ENCODE measurements around the gene ANP32A. TPM values are rescaled to one million over a fixed set of nuclear protein-coding genes. Genes with fewer than 3 reads are reported as not detected.
"Not testable (repeated sequence)": the region's sequence is repeated elsewhere in the genome, so short reads cannot be mapped to it uniquely, and the experiment has no call there.

ANP32A gene
- total RNA-seq, 2 experiments from 2014 or later, result 219 to 286 TPM

DNA sequence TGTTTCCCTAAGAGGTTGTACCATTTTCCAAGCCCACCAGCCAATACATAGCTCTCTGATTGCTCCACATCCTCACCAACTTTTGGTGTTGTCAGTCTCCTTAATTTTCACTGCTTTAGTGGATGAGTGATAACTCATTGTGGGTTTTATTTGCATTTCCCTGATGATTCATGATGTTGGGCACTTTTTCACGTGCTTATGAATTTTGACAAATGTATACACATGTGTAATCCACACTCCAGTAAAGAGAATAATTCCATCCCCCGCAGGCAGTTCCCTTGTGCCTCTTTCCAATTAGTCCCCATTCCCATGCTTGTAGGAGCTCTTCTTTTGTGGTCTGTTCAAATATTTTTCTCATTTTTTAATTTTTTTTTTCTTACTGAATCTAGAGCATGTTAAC lies 52.4 kb downstream of the ANP32A start:
- H3K9me3 Mint-ChIP-seq, result no peaks in the 10 kb centered on the region

DNA sequence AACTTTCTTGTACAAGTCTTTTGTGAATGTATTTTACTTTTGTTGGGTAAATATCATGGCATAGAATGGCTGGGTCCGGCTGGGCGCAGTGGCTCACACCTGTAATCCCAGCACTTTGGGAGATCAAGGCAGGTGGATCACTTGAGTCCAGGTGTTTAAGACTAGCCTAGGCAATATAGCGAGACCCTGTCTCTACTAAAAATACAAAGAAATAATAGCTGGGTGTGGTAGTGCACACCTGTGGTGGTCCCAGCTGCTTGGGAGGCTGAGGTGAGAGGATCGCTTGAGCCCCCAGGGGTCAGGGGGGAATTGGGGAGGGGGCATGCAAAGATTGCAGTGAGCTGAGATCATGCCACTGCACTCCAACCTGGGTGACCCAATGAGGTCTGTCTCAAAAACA lies 52.9 kb downstream of the ANP32A start:
- H3K4me1 Mint-ChIP-seq, result no peaks in the 10 kb centered on the region
- no peaks in the 10 kb centered on the region for H3K36me3 Mint-ChIP-seq (ENCODE audit: low read depth)
- no peak overlapping the region for H3K4me3 Mint-ChIP-seq
- H3K27ac Mint-ChIP-seq, result no peak overlapping the region
- no peaks in the 10 kb centered on the region for H3K9me3 Mint-ChIP-seq
- peaks cover 21% of the 10 kb centered on the region for H3K27me3 Mint-ChIP-seq
- POLR2A ChIA-PET, result no interaction called here
- DNase-seq, result no peak
- CTCF ChIA-PET, result no interaction called here

More for the DNA sequence above, 52.4 kb downstream of the ANP32A start:
- ChIA-PET CTCF (interaction anchor here (1.0 kb wide), 1 partner anchor 94 kb away, joined by 4 read pairs; no protein-coding TSS in a partner anchor), POLR2A (no interaction called here)
- DNase-seq, result no peak
- Mint-ChIP-seq H3K27ac (no peak overlapping the region), H3K4me3 (no peak overlapping the region), H3K27me3 (peaks cover 16% of the 10 kb centered on the region), H3K4me1 (no peaks in the 10 kb centered on the region), H3K36me3 (ENCODE audit: low read depth) (no peaks in the 10 kb centered on the region)

- H3K27ac Mint-ChIP-seq, result no peak overlapping the region
- H3K36me3 Mint-ChIP-seq (ENCODE audit: low read depth), result no peaks in the 10 kb centered on the region
- ChIA-PET CTCF (interaction anchor here (0.6 kb wide), 1 partner anchor 21 kb away, joined by 4 read pairs; no protein-coding TSS in a partner anchor), POLR2A (no interaction called here)
- DNase-seq, result no peak
- no peaks in the 10 kb centered on the region for H3K4me1 Mint-ChIP-seq
- peaks cover 31% of the 10 kb centered on the region for H3K27me3 Mint-ChIP-seq
- no peaks in the 10 kb centered on the region for H3K9me3 Mint-ChIP-seq
- no peak overlapping the region for H3K4me3 Mint-ChIP-seq
Observed at GRCh38 chr15:68765602-68766368, 54.9 kb downstream of the ANP32A start.

DNA sequence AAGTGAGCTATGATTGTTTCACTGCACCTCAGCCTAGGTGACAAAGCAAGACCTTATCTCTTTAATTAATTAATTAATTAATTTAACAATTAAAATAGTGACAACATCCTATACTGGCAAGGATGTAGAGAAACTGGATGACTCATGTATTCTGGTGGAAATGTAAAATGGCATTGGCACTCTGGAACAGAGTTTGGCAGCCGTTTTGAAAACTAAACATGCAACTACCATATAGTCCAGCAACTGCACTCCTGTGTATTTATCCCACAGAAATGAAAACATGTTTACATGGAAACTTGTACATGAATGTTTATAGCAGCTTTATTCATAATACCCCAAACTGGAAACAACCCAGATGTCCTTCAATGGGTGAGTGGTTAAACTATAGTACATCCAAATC lies 56.6 kb downstream of the ANP32A start:
- POLR2A ChIA-PET, result no interaction called here

GRCh38 chr15:68763063-68763462 lies 57.6 kb downstream of the ANP32A start:
- Mint-ChIP-seq H3K4me3 (no peak overlapping the region), H3K27me3 (peaks cover 34% of the 10 kb centered on the region), H3K27ac (no peak overlapping the region), H3K9me3 (no peaks in the 10 kb centered on the region), H3K4me1 (no peaks in the 10 kb centered on the region), H3K36me3 (ENCODE audit: low read depth) (no peaks in the 10 kb centered on the region)
- DNase-seq, result no peak
- CTCF ChIA-PET, result interaction anchor here (0.6 to 0.9 kb wide), 2 partner anchors 28 to 215 kb away, joined by 3 read pairs; no protein-coding TSS in a partner anchor
- POLR2A ChIA-PET, result no interaction called here

More for the DNA sequence above, 56.6 kb downstream of the ANP32A start:
- Mint-ChIP-seq H3K4me3 (no peak overlapping the region), H3K36me3 (ENCODE audit: low read depth) (no peaks in the 10 kb centered on the region), H3K9me3 (no peaks in the 10 kb centered on the region), H3K27ac (no peak overlapping the region), H3K4me1 (no peaks in the 10 kb centered on the region), H3K27me3 (peaks cover 36% of the 10 kb centered on the region)
- no peak for DNase-seq
- CTCF ChIA-PET, result interaction anchor here (0.9 kb wide), 1 partner anchor 27 kb away, joined by 3 read pairs; no protein-coding TSS in a partner anchor

DNA sequence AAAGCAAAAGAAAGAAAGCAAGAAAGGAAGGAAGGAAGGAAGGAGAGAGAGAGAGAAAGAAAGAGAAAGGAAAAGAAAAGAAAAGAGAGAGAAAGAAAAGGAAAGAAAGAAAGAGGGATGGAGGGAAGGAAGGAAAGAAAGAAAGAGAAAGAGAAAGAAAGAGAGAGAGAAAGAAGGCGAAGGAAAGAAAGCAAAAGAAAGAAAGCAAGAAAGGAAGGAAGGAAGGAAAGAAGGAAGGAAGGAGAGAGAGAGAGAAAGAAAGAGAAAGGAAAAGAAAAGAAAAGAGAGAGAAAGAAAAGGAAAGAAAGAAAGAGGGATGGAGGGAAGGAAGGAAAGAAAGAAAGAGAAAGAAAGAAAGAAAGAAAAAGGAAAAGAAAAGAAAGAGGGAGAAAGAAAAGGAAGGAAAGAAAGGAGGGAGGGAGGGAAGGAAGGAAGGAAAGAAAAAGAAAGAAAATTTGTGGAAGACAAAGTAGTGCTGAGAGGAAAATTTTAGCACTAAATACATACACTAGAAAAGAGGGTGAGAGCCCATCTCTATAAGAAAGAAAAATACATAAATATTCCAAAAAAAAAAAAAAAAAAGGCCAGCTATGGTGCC lies 60.6 kb downstream of the ANP32A start:
- peaks cover 30% of the 10 kb centered on the region for H3K27me3 Mint-ChIP-seq
- H3K4me1 Mint-ChIP-seq; DNase-seq; H3K27ac Mint-ChIP-seq; CTCF ChIA-PET; POLR2A ChIA-PET; H3K4me3 Mint-ChIP-seq; H3K9me3 Mint-ChIP-seq; H3K36me3 Mint-ChIP-seq (ENCODE audit: low read depth): not testable (repeated sequence)

DNA sequence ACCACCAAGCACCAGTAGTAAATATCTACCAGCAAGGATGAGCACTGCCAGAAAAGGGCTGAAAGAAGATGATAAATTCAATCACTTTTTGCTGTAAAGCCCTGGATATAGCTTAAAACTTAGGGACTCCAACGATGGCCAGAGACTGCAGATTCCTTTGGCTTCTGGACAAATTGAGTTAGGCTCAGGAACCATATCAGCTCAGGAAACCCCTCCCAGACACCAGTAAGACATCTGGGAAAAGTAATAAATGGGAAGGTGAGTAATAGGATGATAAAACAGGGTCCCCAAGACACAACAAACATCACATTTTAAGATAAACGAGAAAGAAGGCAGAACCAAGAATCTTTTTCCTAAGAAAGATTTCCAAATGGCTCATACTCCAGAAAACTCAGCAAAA lies 65.0 kb downstream of the ANP32A start:
- peaks cover 8% of the 10 kb centered on the region for H3K27me3 Mint-ChIP-seq
- ChIA-PET POLR2A (no interaction called here), CTCF (interaction anchor here (0.7 to 1.2 kb wide), 2 partner anchors 10 to 1189 kb away, joined by 3 to 4 read pairs; no protein-coding TSS in a partner anchor)
- H3K27ac Mint-ChIP-seq, result no peak overlapping the region
- no peaks in the 10 kb centered on the region for H3K36me3 Mint-ChIP-seq (ENCODE audit: low read depth)
- H3K4me3 Mint-ChIP-seq, result no peak overlapping the region
- H3K9me3 Mint-ChIP-seq, result no peaks in the 10 kb centered on the region
- no peak for DNase-seq
- H3K4me1 Mint-ChIP-seq, result peaks cover 10% of the 10 kb centered on the region

DNA sequence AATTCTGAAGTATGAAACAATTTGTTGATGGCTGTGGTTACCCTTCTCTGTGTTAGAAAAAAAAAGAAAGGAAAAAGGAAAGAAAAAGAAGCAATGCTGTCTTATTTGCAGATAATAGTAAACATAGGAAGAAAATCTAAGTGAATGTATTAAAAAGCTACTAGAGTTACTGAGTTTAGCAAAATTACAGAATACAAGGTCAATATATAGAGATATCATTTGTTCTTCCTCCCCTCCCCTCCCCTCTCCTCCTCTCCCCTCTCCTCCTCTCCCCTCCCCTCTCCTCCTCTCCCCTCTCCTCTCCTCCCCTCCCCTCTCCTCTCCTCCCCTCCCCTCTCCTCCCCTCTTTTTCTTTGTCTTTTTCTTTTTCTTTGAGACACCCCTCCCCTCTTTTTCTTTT lies 69.1 kb downstream of the ANP32A start:
- ChIA-PET POLR2A (no interaction called here), CTCF (no interaction called here)
- Mint-ChIP-seq H3K9me3 (no peaks in the 10 kb centered on the region), H3K4me1 (peaks cover 10% of the 10 kb centered on the region), H3K36me3 (ENCODE audit: low read depth) (no peaks in the 10 kb centered on the region), H3K27me3 (peaks cover 3% of the 10 kb centered on the region), H3K4me3 (no peak overlapping the region), H3K27ac (no peak overlapping the region)
- no peak for DNase-seq

- no peaks in the 10 kb centered on the region for H3K9me3 Mint-ChIP-seq
- CTCF ChIA-PET, result interaction anchor here (1.2 kb wide), 1 partner anchor 15 kb away, joined by 3 read pairs; no protein-coding TSS in a partner anchor
- H3K27me3 Mint-ChIP-seq, result no peaks in the 10 kb centered on the region
- DNase-seq, result no peak
- H3K36me3 Mint-ChIP-seq (ENCODE audit: low read depth), result no peaks in the 10 kb centered on the region
- H3K27ac Mint-ChIP-seq, result no peak overlapping the region
- no peak overlapping the region for H3K4me3 Mint-ChIP-seq
- peaks cover 5% of the 10 kb centered on the region for H3K4me1 Mint-ChIP-seq
- POLR2A ChIA-PET, result no interaction called here
Observed at GRCh38 chr15:68749793-68750192, 70.9 kb downstream of the ANP32A start.

- ChIA-PET CTCF (interaction anchor here (1.2 kb wide), 1 partner anchor 15 kb away, joined by 3 read pairs; no protein-coding TSS in a partner anchor), POLR2A (no interaction called here)
- no peak overlapping the region for H3K4me3 Mint-ChIP-seq
- no peak overlapping the region for H3K27ac Mint-ChIP-seq
- no peak for DNase-seq
- H3K27me3 Mint-ChIP-seq, result peaks cover 2% of the 10 kb centered on the region
- H3K4me1 Mint-ChIP-seq, result peaks cover 2% of the 10 kb centered on the region
- no peaks in the 10 kb centered on the region for H3K9me3 Mint-ChIP-seq
- H3K36me3 Mint-ChIP-seq (ENCODE audit: low read depth), result no peaks in the 10 kb centered on the region
Observed at GRCh38 chr15:68749365-68749764, 71.3 kb downstream of the ANP32A start.

DNA sequence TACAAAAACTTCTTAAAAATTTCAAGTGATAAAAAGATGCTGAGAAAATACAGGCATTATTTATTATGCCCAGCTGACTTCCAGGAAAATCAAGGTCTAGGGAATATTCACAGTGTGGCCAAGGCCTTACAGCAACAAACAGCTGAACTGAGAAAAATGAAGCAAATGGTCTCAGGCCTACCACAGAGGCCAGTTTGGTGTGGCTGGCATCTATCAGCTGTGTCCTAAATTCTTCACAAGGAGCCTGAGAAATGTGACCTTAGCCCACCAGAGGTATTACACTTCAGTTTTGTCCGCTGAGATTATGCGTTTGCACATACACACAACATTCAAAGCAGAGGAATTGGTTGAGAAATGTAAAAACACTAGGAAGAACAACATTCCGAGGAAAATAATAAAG lies 77.4 kb downstream of the ANP32A start:
- no peak overlapping the region for H3K4me3 Mint-ChIP-seq

GRCh38 chr15:68739390-68740080 lies 81.2 kb downstream of the ANP32A start:
- CTCF ChIA-PET, result no interaction called here
- no peaks in the 10 kb centered on the region for H3K36me3 Mint-ChIP-seq (ENCODE audit: low read depth)
- H3K4me1 Mint-ChIP-seq, result no peaks in the 10 kb centered on the region
- H3K9me3 Mint-ChIP-seq, result no peaks in the 10 kb centered on the region
- POLR2A ChIA-PET, result no interaction called here
- peaks cover 1% of the 10 kb centered on the region for H3K27me3 Mint-ChIP-seq
- no peak overlapping the region for H3K27ac Mint-ChIP-seq
- no peak overlapping the region for H3K4me3 Mint-ChIP-seq
- DNase-seq, result no peak

More for the DNA sequence above, 77.4 kb downstream of the ANP32A start:
- CTCF ChIA-PET, result interaction anchor here (0.5 kb wide), 1 partner anchor 259 kb away, joined by 3 read pairs; no protein-coding TSS in a partner anchor
- H3K9me3 Mint-ChIP-seq, result no peaks in the 10 kb centered on the region
- no peaks in the 10 kb centered on the region for H3K36me3 Mint-ChIP-seq (ENCODE audit: low read depth)
- no peak overlapping the region for H3K27ac Mint-ChIP-seq
- no peak for DNase-seq
- H3K27me3 Mint-ChIP-seq, result peaks cover 2% of the 10 kb centered on the region
- POLR2A ChIA-PET, result interaction anchor here (0.7 kb wide), 1 partner anchor 89 kb away, joined by 4 read pairs; no protein-coding TSS in a partner anchor
- H3K4me1 Mint-ChIP-seq, result no peaks in the 10 kb centered on the region

DNA sequence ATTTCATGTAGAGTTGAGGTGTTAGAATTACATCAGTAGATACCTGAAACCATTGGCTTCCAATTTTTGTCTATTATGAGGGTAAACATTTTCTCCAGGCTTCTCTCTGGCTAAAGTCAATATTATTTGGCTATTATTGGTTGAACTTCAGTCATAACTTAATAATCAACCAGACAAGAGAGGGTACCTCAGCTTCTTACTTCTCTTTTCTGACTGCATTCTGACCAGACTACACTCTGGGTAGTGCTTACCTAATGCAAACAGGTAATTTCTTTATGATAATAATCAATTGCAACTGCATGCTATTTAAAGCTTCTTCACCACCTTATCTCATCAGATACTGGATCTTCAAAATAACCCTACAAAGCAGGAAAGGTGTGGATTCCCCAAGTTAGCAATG lies 85.1 kb downstream of the ANP32A start:
- no peak for DNase-seq
- Mint-ChIP-seq H3K9me3 (no peaks in the 10 kb centered on the region), H3K27me3 (peaks cover 4% of the 10 kb centered on the region), H3K27ac (no peak overlapping the region), H3K4me3 (no peak overlapping the region), H3K36me3 (ENCODE audit: low read depth) (no peaks in the 10 kb centered on the region), H3K4me1 (peaks cover 3% of the 10 kb centered on the region)
- POLR2A ChIA-PET, result no interaction called here
- CTCF ChIA-PET, result interaction anchor here (0.5 to 1.6 kb wide), 2 partner anchors 8 to 14 kb away, joined by 3 read pairs; no protein-coding TSS in a partner anchor

Measured in activated CD4-positive, alpha-beta T cell treated with anti-CD3 and anti-CD28 coated beads, Interleukin-2, amount 10 ng/mL, durations not matched to agents 7 days and 5 days (primary cell).